Posterior cingulate gyrus (tissue), 11 donors: ENCODE data around the gene ARRDC2.
"Not testable (repeated sequence)": the region's sequence is repeated elsewhere in the genome, so short reads cannot be mapped to it uniquely, and the experiment has no call there.

ENCODE experiments used
- DNase-seq, 10 donors: peaks; one replicate each; pipeline versions ENCODE4 v3.0.0 to v3.0.0-alpha.2; 2020 to 2021; ENCODE audit warnings: mixed read lengths in 3 of 10
- intact Hi-C: fragments of 100-400 bp; cut with DNase I; formaldehyde crosslinking; loops from one replicate; pipeline ENCODE4 v1.15.1; 2023

ARRDC2 gene

GRCh38 chr19:18007917-18008673, at the start of gene ARRDC2:
ARRDC2 (plus strand) TSS chr19:18008170; CDS start chr19:18008311, 141 bp downstream.
- DNase-seq, result peak; percentile 89 to 99 (median 94)
- intact Hi-C loops, result loop anchor here (1.0 to 5.0 kb wide), 2 partner anchors 50 to 149 kb away; no protein-coding TSS in a partner anchor

DNA sequence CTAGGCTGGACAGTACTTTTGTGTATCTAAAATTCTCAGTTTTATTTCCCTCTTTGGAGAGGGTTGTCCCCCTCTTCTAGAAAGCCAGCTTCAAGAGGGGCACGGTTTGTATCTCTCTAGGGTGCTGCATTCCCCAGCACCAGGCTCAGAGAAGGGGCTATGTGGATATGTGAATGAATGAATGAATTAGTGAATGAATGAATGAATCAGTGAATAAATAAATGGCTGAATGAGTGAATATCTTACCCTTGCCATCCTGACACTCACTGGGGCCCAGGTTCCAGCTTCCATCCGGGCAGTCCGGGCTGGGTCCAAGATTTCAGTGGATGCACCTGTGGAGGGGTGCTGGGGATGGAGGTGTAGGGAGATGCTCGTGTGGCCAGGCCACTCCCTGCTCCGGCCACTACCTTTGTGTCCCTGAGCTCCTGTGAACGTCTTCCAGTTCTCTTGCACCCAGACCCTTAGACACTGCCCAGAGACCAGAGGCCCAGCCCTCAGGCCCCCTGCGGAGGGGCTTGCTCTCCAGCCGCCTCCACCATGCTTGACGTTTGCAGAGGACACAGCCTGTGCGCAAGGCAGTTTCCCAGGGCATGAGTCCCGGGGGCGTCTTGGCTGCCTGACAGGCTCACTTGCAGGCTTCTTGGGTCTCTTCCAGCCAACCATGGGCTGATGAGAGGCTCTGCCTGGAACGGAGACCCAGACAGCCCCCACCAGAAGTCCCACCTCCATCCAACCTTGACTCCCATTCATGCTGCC, 43.9 kb upstream of the ARRDC2 start:
- intact Hi-C loops, result no loop called here
- DNase-seq, result no peak

- peak in 1 of 10 donors; percentile 39 for DNase-seq
- intact Hi-C loops, result no loop called here
These were observed 42.4 kb upstream of the ARRDC2 start for GRCh38 chr19:17965370-17966128.

GRCh38 chr19:17966129-17966483, 41.9 kb upstream of the ARRDC2 start:
- DNase-seq, result peak in 1 of 10 donors; percentile 55
- intact Hi-C loops, result no loop called here

- DNase-seq, result peak in 7 of 10 donors; percentile 33 to 92 (median 50)
- intact Hi-C loops, result no loop called here
These were observed 41.3 kb upstream of the ARRDC2 start, which contains the start of gene KCNN1 for GRCh38 chr19:17966550-17967256. KCNN1 (plus strand) TSS chr19:17967107; CDS start chr19:17973889, 6,782 bp downstream.

DNA sequence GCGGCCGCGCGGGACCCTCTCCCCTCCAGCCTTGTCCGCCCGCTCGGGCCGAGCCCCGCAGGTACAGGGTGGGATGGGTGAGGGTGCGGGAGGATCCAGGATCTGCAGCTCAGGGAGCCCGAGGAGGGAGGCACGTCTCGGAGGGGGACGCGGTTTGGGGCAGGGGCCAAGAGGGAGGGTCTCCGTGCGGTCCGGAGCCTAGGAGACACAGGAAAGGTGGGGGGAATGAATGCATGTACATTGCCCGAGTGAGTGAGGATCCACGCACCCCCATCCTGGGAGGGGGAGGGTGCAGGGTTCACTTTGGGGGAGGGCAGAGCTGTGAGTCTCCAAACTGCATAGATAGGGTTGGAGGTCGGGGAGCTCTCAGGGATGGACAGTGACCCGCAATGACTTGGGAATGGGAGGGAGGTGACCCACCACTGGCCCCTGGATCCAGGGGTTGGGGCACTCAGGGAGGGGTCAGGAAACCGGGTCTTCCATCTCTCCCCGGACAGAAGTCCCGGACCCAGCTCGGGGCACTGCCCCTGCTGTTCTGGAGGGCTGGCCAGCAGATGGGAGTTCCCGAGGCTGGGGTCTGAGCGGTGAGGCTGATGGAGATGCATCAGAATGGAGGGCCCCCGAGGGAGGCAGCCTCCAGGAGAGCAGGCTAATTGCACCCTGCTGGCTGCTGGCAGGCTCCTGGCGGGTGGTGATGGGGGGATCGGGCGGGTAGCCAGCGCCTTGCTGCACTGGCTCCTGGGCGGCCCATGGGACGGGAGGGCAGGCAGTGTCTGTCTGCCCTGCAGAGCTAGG, 40.5 kb upstream of the ARRDC2 start:
- intact Hi-C loops, result no loop called here
- DNase-seq, result peak in 1 of 10 donors; percentile 75

GRCh38 chr19:17968362-17968761, 39.6 kb upstream of the ARRDC2 start:
- intact Hi-C loops, result no loop called here
- DNase-seq, result peak in 1 of 10 donors; percentile 56

DNA sequence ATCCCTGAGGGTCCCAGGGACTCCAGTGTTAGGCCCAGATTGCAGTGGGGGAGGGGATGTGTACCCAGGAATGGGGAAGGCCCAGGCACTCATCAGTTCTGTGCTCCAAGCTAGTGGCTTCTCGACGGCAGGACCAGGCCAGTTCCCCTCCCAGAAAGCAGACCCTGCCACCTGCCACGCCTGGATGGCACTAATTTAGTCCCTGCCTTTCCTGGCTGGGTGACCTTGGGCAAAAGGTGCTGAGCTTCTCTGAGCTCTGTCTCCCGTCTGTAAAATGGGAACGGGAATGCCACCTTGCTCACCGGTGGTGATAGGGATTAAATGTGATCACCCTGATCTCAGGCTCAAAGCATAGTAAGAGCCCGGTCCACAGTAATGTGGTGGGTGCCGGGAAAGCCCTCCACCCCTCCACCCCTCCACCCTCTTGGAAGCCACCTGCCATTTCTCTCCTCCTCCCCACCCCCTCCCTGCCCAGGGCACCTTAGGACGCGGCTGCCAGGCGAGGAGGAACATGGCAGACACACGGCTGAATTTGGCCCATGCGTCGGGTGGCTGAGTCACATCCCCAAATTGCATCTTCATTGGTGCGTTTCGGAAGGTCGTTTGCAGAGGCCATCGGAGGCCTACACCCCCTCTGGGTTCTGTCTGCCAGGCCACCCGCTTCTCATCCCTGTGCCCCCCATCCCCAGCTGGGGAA, 38.7 kb upstream of the ARRDC2 start:
- intact Hi-C loops, result no loop called here
- peak in 2 of 10 donors; percentile 50 to 78 for DNase-seq

DNA sequence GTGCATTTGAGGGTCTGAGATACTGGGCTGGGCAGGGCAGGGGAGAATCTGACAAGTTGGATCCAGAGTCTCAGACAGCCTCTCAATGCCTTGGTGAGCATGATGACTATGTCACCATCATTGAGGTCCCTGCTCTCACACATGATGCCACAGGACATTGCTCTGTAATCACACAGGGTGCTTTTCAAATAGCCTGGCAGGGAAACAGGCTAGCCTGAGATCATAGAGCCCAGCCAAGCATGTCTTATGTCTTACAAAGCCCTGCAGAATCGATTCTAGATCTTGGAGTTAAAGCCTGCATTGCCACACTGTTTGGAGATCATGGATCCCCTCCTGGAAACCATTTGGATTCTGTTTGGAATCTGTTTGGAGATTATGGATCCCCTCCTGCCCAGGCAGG, 35.7 kb upstream of the ARRDC2 start:
- intact Hi-C loops, result no loop called here
- no peak for DNase-seq

GRCh38 chr19:17973759-17974158, 34.2 kb upstream of the ARRDC2 start:
- intact Hi-C loops, result no loop called here
- DNase-seq, result no peak

- DNase-seq, result peak in 1 of 10 donors; percentile 49
- intact Hi-C loops, result no loop called here
These were observed 33.4 kb upstream of the ARRDC2 start for GRCh38 chr19:17974551-17974950.

DNA sequence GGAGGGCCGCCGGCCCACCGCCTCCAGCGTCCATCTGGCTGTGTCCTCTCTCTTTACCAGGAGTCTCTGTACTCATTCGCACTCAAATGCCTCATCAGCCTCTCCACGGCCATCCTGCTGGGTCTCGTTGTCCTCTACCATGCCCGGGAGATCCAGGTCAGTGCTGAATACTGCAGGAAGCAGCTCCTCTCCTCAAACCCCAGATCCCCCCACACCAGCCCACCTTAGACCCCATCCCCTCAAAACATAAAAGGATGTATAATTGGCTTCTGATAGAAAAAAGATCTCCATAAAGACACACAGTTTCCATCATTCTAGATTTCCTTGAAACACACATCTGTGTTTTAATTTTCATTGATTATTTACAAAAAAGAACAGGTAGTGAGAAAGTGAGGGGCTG, 32.9 kb upstream of the ARRDC2 start:
- intact Hi-C loops, result no loop called here
- no peak for DNase-seq

- intact Hi-C loops, result no loop called here
- no peak for DNase-seq
These were observed 30.9 kb upstream of the ARRDC2 start for GRCh38 chr19:17977021-17977420.

DNA sequence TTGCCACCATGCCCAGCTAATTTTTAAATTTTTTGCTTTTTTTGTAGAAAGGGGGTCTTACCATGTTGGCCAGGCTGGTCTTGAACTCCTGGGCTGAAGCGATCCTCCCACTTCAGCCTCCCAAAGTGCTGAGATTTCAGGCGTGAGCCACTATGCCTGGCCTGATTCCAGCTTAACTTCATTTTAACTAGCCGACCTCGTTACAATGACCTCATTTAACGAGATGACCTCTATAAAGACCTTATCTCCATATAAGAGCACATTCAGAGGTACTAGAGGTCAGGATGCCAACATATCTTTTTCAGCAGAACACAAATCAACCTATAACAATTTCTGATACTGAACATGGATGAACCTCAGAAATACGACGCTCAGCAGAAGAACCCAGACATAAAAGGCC, 30.5 kb upstream of the ARRDC2 start:
- DNase-seq, result no peak
- intact Hi-C loops, result no loop called here

DNA sequence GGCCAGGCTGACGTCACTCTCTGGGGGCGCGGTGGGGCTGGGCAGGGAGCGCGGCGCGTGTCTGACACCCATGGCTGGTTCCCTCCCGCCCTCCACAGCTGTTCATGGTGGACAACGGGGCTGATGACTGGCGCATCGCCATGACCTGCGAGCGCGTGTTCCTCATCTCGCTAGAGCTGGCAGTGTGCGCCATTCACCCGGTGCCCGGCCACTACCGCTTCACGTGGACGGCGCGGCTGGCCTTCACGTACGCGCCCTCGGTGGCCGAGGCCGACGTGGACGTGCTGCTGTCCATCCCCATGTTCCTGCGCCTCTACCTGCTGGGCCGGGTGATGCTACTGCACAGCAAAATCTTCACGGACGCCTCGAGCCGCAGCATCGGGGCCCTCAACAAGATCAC, 26.4 kb upstream of the ARRDC2 start:
- intact Hi-C loops, result no loop called here
- no peak for DNase-seq

DNA sequence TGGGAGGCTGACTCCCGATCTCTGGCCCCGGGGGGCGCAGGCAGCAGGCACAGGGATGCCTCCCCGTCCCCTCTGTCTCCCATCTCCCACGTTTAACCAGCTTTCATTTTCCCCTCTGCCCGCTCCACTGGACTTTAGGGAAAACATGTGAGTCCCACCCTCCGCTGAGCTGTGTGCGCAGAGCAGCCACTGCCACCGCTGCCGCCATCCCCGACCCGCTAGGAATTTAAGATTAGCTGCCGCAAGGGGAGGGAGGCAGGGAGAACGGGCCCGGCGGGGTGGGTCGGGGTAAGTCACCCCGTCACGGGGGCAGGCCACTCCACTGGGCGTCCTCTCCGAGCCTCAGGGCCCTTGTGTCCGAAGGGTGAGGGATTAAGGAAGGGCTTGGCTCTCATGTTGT, 25.5 kb upstream of the ARRDC2 start:
- intact Hi-C loops, result no loop called here
- no peak for DNase-seq

GRCh38 chr19:17985037-17985818, 22.7 kb upstream of the ARRDC2 start:
- intact Hi-C loops, result no loop called here
- DNase-seq, result no peak

- intact Hi-C loops, DNase-seq: not testable (repeated sequence)
These were observed 21.4 kb upstream of the ARRDC2 start for GRCh38 chr19:17986569-17986968.
